ENCODE measurements around the gene EIF4E1B. TPM values are rescaled to one million over a fixed set of nuclear protein-coding genes. Genes with fewer than 3 reads are reported as not detected.

EIF4E1B gene
- total RNA-seq, 1 donor from 2014 or later = not detected

- no peak overlapping the region for H3K4me3 Mint-ChIP-seq (ENCODE audit: unreplicated experiment)
- H3K27ac Mint-ChIP-seq (ENCODE audit: unreplicated experiment) = no peak overlapping the region
- H3K4me1 Mint-ChIP-seq (ENCODE audit: unreplicated experiment) = peaks cover 11% of the 10 kb centered on the region
- no peak for DNase-seq (ENCODE audit: extremely low spot score, unreplicated experiment)
- H3K9me3 Mint-ChIP-seq (ENCODE audit: unreplicated experiment) = no peaks in the 10 kb centered on the region
- no peak for TF ChIP-seq CTCF (IDR thresholded peaks at IDR 0.05)
- peaks cover 22% of the 10 kb centered on the region for H3K27me3 Mint-ChIP-seq (ENCODE audit: unreplicated experiment)
- no peaks in the 10 kb centered on the region for H3K36me3 Mint-ChIP-seq (ENCODE audit: unreplicated experiment)
These were observed 45.9 kb downstream of the EIF4E1B start for GRCh38 chr5:176676361-176676824.

DNA sequence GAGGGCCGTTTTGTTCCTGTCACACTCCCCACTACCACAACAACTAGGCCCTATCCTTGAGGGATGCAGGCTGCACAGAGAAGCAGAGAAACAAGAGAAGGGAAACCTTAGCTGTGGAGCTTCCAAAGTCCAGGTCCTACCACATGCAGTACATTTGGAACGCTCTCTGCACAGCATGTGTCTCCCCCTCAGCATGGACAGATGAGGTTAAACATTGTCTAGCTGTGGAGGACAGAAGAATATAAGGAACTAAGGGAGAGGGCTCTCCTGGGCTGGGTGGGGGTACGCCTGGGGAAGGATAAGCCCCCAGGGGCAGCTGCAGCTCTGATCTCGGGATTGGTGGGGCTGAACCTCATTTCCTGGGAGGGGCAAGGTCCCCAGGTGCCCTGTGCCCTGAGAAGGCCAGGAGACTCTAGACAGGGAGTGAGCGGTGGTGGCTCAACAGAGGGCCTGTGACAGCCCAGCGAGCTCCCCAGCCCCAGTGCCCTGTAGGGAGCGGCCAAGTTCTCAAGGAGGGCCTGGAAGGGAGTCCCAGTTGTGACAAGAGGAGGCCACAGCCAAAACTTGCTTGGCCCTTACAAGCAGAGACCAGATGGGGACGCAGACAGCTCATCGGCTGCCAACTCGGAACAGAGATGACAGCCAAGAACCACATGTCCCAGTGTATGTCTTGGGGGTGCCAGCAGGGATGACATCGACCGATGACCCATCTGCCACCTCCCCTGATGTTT, 46.9 kb downstream of the EIF4E1B start:
- Mint-ChIP-seq H3K27me3 (ENCODE audit: unreplicated experiment) (peaks cover 21% of the 10 kb centered on the region), H3K36me3 (ENCODE audit: unreplicated experiment) (no peaks in the 10 kb centered on the region), H3K9me3 (ENCODE audit: unreplicated experiment) (no peaks in the 10 kb centered on the region), H3K4me3 (ENCODE audit: unreplicated experiment) (no peak overlapping the region), H3K4me1 (ENCODE audit: unreplicated experiment) (peaks cover 11% of the 10 kb centered on the region), H3K27ac (ENCODE audit: unreplicated experiment) (no peak overlapping the region)
- DNase-seq (ENCODE audit: extremely low spot score, unreplicated experiment) = no peak
- no peak for TF ChIP-seq CTCF (IDR thresholded peaks at IDR 0.05)

GRCh38 chr5:176678584-176678983, 48.1 kb downstream of the EIF4E1B start:
- TF ChIP-seq CTCF (IDR thresholded peaks at IDR 0.05) = no peak

DNA sequence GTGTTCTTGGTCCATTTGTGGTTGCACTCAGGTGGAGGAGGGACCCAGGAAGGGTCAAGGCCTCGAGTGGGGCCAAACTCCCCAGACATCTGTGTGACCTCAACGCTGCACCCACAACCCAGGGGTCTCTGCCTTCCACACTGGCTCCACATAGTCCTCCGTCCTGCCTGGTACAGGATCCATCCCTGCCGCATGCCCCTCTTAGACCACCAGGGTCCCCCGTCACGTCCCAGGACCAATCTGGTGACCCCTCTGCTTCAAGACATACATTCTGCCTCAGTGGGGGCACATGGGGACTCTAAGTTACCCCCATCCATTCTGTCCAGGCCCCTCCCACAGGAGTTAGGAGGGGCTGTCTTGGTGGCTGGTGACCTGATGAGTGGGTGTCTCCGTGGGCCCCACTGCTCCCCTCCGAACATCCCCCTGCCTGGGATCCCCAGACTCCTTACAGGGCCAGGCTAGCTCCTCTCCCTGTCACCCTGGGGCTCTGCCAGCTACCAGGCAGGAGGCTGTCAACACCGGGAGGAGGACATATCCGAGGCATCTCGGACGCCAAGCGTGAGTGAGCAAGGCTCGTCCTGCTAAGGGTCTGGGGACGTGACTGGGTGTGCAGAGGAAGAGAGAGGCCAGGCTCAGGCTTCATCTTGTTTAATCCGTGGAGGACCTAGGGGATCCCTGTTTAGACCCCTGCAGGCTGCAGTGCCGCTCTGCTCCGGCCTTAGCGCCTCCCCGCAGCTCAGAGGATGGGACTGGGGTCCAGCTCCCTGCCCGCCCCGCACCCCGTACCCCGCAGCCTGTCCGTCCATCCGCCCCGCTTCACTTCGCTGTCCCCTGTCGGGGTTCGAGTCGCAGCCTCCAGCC, 49.1 kb downstream of the EIF4E1B start:
- Mint-ChIP-seq H3K4me3 (ENCODE audit: unreplicated experiment) (no peak overlapping the region), H3K4me1 (ENCODE audit: unreplicated experiment) (peaks cover 11% of the 10 kb centered on the region), H3K27ac (ENCODE audit: unreplicated experiment) (no peak overlapping the region), H3K36me3 (ENCODE audit: unreplicated experiment) (no peaks in the 10 kb centered on the region), H3K27me3 (ENCODE audit: unreplicated experiment) (peaks cover 32% of the 10 kb centered on the region), H3K9me3 (ENCODE audit: unreplicated experiment) (no peaks in the 10 kb centered on the region)
- TF ChIP-seq CTCF (IDR thresholded peaks at IDR 0.05) = no peak
- DNase-seq (ENCODE audit: extremely low spot score, unreplicated experiment) = no peak

More at GRCh38 chr5:176678584-176678983, 48.1 kb downstream of the EIF4E1B start:
- Mint-ChIP-seq H3K27ac (ENCODE audit: unreplicated experiment) (no peak overlapping the region), H3K4me1 (ENCODE audit: unreplicated experiment) (peaks cover 11% of the 10 kb centered on the region), H3K27me3 (ENCODE audit: unreplicated experiment) (peaks cover 27% of the 10 kb centered on the region), H3K36me3 (ENCODE audit: unreplicated experiment) (no peaks in the 10 kb centered on the region), H3K9me3 (ENCODE audit: unreplicated experiment) (no peaks in the 10 kb centered on the region), H3K4me3 (ENCODE audit: unreplicated experiment) (no peak overlapping the region)
- DNase-seq (ENCODE audit: extremely low spot score, unreplicated experiment) = no peak

DNA sequence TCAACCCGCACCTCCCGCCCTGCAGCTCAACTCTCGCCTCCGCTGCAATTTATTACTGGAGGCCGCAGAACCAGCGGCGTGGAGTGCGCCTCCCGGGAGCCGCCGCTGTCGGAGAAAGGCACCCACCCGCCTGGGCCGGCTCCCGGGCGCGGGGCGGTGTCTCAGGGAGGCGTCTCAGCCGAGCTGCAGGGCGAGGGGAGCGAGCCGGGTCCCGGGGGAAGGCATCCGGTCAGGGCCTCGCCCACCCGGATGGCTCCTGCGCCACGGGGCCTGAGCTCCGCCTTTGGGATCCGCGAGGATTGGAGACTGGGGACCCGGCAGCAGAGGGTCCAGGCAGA, 49.7 kb downstream of the EIF4E1B start:
- peaks cover 4% of the 10 kb centered on the region for H3K9me3 Mint-ChIP-seq (ENCODE audit: unreplicated experiment)
- no peaks in the 10 kb centered on the region for H3K36me3 Mint-ChIP-seq (ENCODE audit: unreplicated experiment)
- H3K27me3 Mint-ChIP-seq (ENCODE audit: unreplicated experiment) = peaks cover 38% of the 10 kb centered on the region
- H3K4me1 Mint-ChIP-seq (ENCODE audit: unreplicated experiment) = peaks cover 11% of the 10 kb centered on the region
- TF ChIP-seq CTCF (IDR thresholded peaks at IDR 0.05) = no peak
- DNase-seq (ENCODE audit: extremely low spot score, unreplicated experiment) = no peak
- H3K4me3 Mint-ChIP-seq (ENCODE audit: unreplicated experiment) = no peak overlapping the region
- no peak overlapping the region for H3K27ac Mint-ChIP-seq (ENCODE audit: unreplicated experiment)

Data from osteocyte (in vitro differentiated cells).